Measurements from ENCODE around the gene TSPAN16.

Gene TSPAN16

GRCh38 chr19:11290256-11290655 is 5.7 kb upstream of the TSPAN16 start:
- DNase-seq (ENCODE audit: low read depth) = no peak
- H3K4me3 ChIP-seq (ENCODE audit: low read length) = no peak overlapping the region
- TF ChIP-seq CTCF (IDR thresholded peaks at IDR 0.05; ENCODE audit: insufficient read depth, low read depth, low read length, missing control alignments) = no peak

- DNase-seq (ENCODE audit: low read depth) = no peak
- no peak overlapping the region for H3K4me3 ChIP-seq (ENCODE audit: low read length)
- no peak for TF ChIP-seq CTCF (IDR thresholded peaks at IDR 0.05; ENCODE audit: insufficient read depth, low read depth, low read length, missing control alignments)
Measured at GRCh38 chr19:11291415-11291814, 4.5 kb upstream of the TSPAN16 start.

- DNase-seq (ENCODE audit: low read depth) = no peak
- no peak overlapping the region for H3K4me3 ChIP-seq (ENCODE audit: low read length)
- no peak for TF ChIP-seq CTCF (IDR thresholded peaks at IDR 0.05; ENCODE audit: insufficient read depth, low read depth, low read length, missing control alignments)
Measured at GRCh38 chr19:11291991-11292390, 4.0 kb upstream of the TSPAN16 start.

GRCh38 chr19:11293433-11294389 is 2.2 kb upstream of the TSPAN16 start:
- no peak overlapping the region for H3K4me3 ChIP-seq (ENCODE audit: low read length)
- TF ChIP-seq CTCF (IDR thresholded peaks at IDR 0.05; ENCODE audit: insufficient read depth, low read depth, low read length, missing control alignments) = peak; percentile 83

GRCh38 chr19:11295180-11295579 is 780 bp upstream of the TSPAN16 start:
- no peak for DNase-seq (ENCODE audit: low read depth)
- TF ChIP-seq CTCF (IDR thresholded peaks at IDR 0.05; ENCODE audit: insufficient read depth, low read depth, low read length, missing control alignments) = no peak
- H3K4me3 ChIP-seq (ENCODE audit: low read length) = no peak overlapping the region

More at GRCh38 chr19:11293433-11294389, 2.2 kb upstream of the TSPAN16 start:
- peak; percentile 96 for DNase-seq (ENCODE audit: low read depth)

GRCh38 chr19:11296264-11296663 is 304 bp downstream of the TSPAN16 start:
- no peak overlapping the region for H3K4me3 ChIP-seq (ENCODE audit: low read length)
- no peak for DNase-seq (ENCODE audit: low read depth)

More at GRCh38 chr19:11296264-11296663, 304 bp downstream of the TSPAN16 start:
- no peak for TF ChIP-seq CTCF (IDR thresholded peaks at IDR 0.05; ENCODE audit: insufficient read depth, low read depth, low read length, missing control alignments)
